Measurements from ENCODE around the gene AGBL4. TPM values are rescaled to one million over a fixed set of nuclear protein-coding genes. Genes with fewer than 3 reads are reported as not detected.

Gene AGBL4
- total RNA-seq, 1 experiment from 2014 or later, result 0.10 TPM

GRCh38 chr1:48691429-48692001 lies 1332.2 kb downstream of the AGBL4 start:
- Histone ChIP-seq H3K4me3 (no peak overlapping the region), H3K27me3 (peaks cover 24% of the 10 kb centered on the region; the same call in 1 of the 2 replicates), H3K36me3 (no peaks in the 10 kb centered on the region), H3K27ac (no peak overlapping the region), H3K9me3 (replicated peaks) (no peaks in the 10 kb centered on the region), H3K4me1 (no peaks in the 10 kb centered on the region)
- DNase-seq, result no peak

GRCh38 chr1:48688102-48688760 lies 1335.5 kb downstream of the AGBL4 start:
- H3K9me3 ChIP-seq (replicated peaks), result no peaks in the 10 kb centered on the region
- H3K4me3 ChIP-seq, result no peak overlapping the region
- no peaks in the 10 kb centered on the region for H3K36me3 ChIP-seq
- peaks cover 23% of the 10 kb centered on the region for H3K27me3 ChIP-seq
- H3K4me1 ChIP-seq, result no peaks in the 10 kb centered on the region
- no peak overlapping the region for H3K27ac ChIP-seq
- DNase-seq, result peak in 1 of 2 experiments; percentile 13

- Histone ChIP-seq H3K4me3 (no peak overlapping the region), H3K27me3 (peaks cover 18% of the 10 kb centered on the region), H3K4me1 (no peaks in the 10 kb centered on the region), H3K36me3 (no peaks in the 10 kb centered on the region), H3K9me3 (replicated peaks) (no peaks in the 10 kb centered on the region), H3K27ac (no peak overlapping the region)
- no peak for DNase-seq
Measured at GRCh38 chr1:48687282-48688045, 1336.3 kb downstream of the AGBL4 start.

GRCh38 chr1:48686159-48686558 lies 1337.6 kb downstream of the AGBL4 start:
- Histone ChIP-seq H3K27ac (no peak overlapping the region), H3K4me1 (no peaks in the 10 kb centered on the region), H3K9me3 (replicated peaks) (no peaks in the 10 kb centered on the region), H3K4me3 (no peak overlapping the region), H3K36me3 (no peaks in the 10 kb centered on the region), H3K27me3 (peaks cover 8% of the 10 kb centered on the region)
- no peak for DNase-seq

- no peak overlapping the region for H3K4me3 ChIP-seq
- H3K27ac ChIP-seq, result no peak overlapping the region
Measured at GRCh38 chr1:48684381-48684780, 1339.4 kb downstream of the AGBL4 start.

GRCh38 chr1:48683839-48684238 lies 1339.9 kb downstream of the AGBL4 start:
- no peak overlapping the region for H3K27ac ChIP-seq
- no peak for DNase-seq

More at GRCh38 chr1:48684381-48684780, 1339.4 kb downstream of the AGBL4 start:
- Histone ChIP-seq H3K27me3 (peaks cover 22% of the 10 kb centered on the region), H3K9me3 (replicated peaks) (no peaks in the 10 kb centered on the region), H3K4me1 (no peaks in the 10 kb centered on the region), H3K36me3 (no peaks in the 10 kb centered on the region)
- no peak for DNase-seq

GRCh38 chr1:48681476-48682305 lies 1342.1 kb downstream of the AGBL4 start:
- no peaks in the 10 kb centered on the region for H3K36me3 ChIP-seq
- H3K27ac ChIP-seq, result no peak overlapping the region
- DNase-seq, result no peak
- no peaks in the 10 kb centered on the region for H3K4me1 ChIP-seq
- no peak overlapping the region for H3K4me3 ChIP-seq
- peaks cover 25% of the 10 kb centered on the region for H3K27me3 ChIP-seq
- no peaks in the 10 kb centered on the region for H3K9me3 ChIP-seq (replicated peaks)

More at GRCh38 chr1:48683839-48684238, 1339.9 kb downstream of the AGBL4 start:
- H3K36me3 ChIP-seq, result no peaks in the 10 kb centered on the region
- no peaks in the 10 kb centered on the region for H3K9me3 ChIP-seq (replicated peaks)
- H3K4me1 ChIP-seq, result no peaks in the 10 kb centered on the region
- H3K4me3 ChIP-seq, result no peak overlapping the region
- H3K27me3 ChIP-seq, result peaks cover 22% of the 10 kb centered on the region

GRCh38 chr1:48680411-48681035 lies 1343.2 kb downstream of the AGBL4 start:
- Histone ChIP-seq H3K36me3 (no peaks in the 10 kb centered on the region), H3K4me3 (no peak overlapping the region), H3K9me3 (replicated peaks) (no peaks in the 10 kb centered on the region), H3K27ac (no peak overlapping the region), H3K4me1 (no peaks in the 10 kb centered on the region), H3K27me3 (peaks cover 22% of the 10 kb centered on the region; the same call in 1 of the 2 replicates)
- peak in 1 of 2 experiments; percentile 13 for DNase-seq

GRCh38 chr1:48679859-48680258 lies 1343.9 kb downstream of the AGBL4 start:
- Histone ChIP-seq H3K27ac (no peak overlapping the region), H3K36me3 (no peaks in the 10 kb centered on the region), H3K4me3 (no peak overlapping the region), H3K4me1 (no peaks in the 10 kb centered on the region), H3K9me3 (replicated peaks) (no peaks in the 10 kb centered on the region), H3K27me3 (peaks cover 22% of the 10 kb centered on the region)
- DNase-seq, result no peak

GRCh38 chr1:48678710-48679505 lies 1344.8 kb downstream of the AGBL4 start:
- DNase-seq, result no peak
- no peaks in the 10 kb centered on the region for H3K4me1 ChIP-seq
- H3K36me3 ChIP-seq, result no peaks in the 10 kb centered on the region
- H3K27ac ChIP-seq, result no peak overlapping the region
- no peak overlapping the region for H3K4me3 ChIP-seq
- no peaks in the 10 kb centered on the region for H3K9me3 ChIP-seq (replicated peaks)
- peaks cover 22% of the 10 kb centered on the region for H3K27me3 ChIP-seq

GRCh38 chr1:48677306-48678287 lies 1346.2 kb downstream of the AGBL4 start:
- H3K4me1 ChIP-seq, result no peaks in the 10 kb centered on the region
- peak; percentile 62 to 75 for DNase-seq
- H3K9me3 ChIP-seq (replicated peaks), result no peaks in the 10 kb centered on the region
- H3K36me3 ChIP-seq, result no peaks in the 10 kb centered on the region
- H3K27me3 ChIP-seq, result peaks cover 21% of the 10 kb centered on the region
- H3K27ac ChIP-seq, result no peak overlapping the region
- H3K4me3 ChIP-seq, result no peak overlapping the region

- Histone ChIP-seq H3K27ac (no peak overlapping the region), H3K9me3 (replicated peaks) (no peaks in the 10 kb centered on the region), H3K4me1 (no peaks in the 10 kb centered on the region), H3K27me3 (peaks cover 18% of the 10 kb centered on the region), H3K4me3 (no peak overlapping the region), H3K36me3 (no peaks in the 10 kb centered on the region)
- no peak for DNase-seq
Measured at GRCh38 chr1:48676822-48677221, 1346.9 kb downstream of the AGBL4 start.

- Histone ChIP-seq H3K36me3 (no peaks in the 10 kb centered on the region), H3K27me3 (peaks cover 18% of the 10 kb centered on the region), H3K4me1 (no peaks in the 10 kb centered on the region), H3K27ac (no peak overlapping the region), H3K9me3 (replicated peaks) (no peaks in the 10 kb centered on the region), H3K4me3 (no peak overlapping the region)
- no peak for DNase-seq
Measured at GRCh38 chr1:48676376-48676775, 1347.4 kb downstream of the AGBL4 start.

Measured in SJCRH30 (cell line).